Peyer's patch (tissue), 4 donors: ENCODE measurements around the gene PRSS57. TPM values are rescaled to one million over a fixed set of nuclear protein-coding genes. Genes with fewer than 3 reads are reported as not detected.

ENCODE experiments used
- DNase-seq, 3 donors: peaks; one replicate each; pipeline ENCODE4 v3.0.0-alpha.2; 2017 to 2019
- H3K27ac ChIP-seq, 4 donors: fragments of 200-600 bp; sonication (generic); one replicate each; pipeline ENCODE4 v1.5.1; 2016 to 2019
- H3K27me3 ChIP-seq, 2 donors: fragments of 200-600 bp; sonication (generic); one replicate each; pipeline ENCODE4 v1.5.1; 2019
- H3K36me3 ChIP-seq, 3 donors: fragments of 200-600 bp; sonication (generic); one replicate each; pipeline ENCODE4 v1.5.1; 2016 to 2019
- H3K4me1 ChIP-seq, 4 donors: fragments of 200-600 bp; sonication (generic); one replicate each; pipeline ENCODE4 v1.5.1; 2016 to 2019
- H3K4me3 ChIP-seq, 4 donors: fragments of 200-600 bp; sonication (generic); 1 replicate in 3 of 4; 2 replicates in 1 of 4; pipeline ENCODE4 v1.5.1; 2016 to 2019; ENCODE audit warnings: mild to moderate bottlenecking in 1 of 4
- H3K9me3 ChIP-seq, 4 donors: fragments of 200-600 bp; sonication (generic); one replicate each; pipeline ENCODE4 v1.5.1; 2016 to 2019; ENCODE audit warnings: mild to moderate bottlenecking in 1 of 4
- POLR2A ChIP-seq, 2 donors: fragments of 450-650 bp; IDR thresholded peaks; one replicate each; pipeline ENCODE4 v1.5.1; 2017; ENCODE audit warnings: antibody characterized with exemption in 2 of 2, mild to moderate bottlenecking in 2 of 2, moderate library complexity in 2 of 2
- total RNA-seq, 4 donors: library from RNA; depleted of rRNA; stranded (reverse); fragments of >200 nt; gene quantifications; one replicate each; pipeline ENCODE4 v1.1.0, GENCODE V29; 2016
- TF ChIP-seq, protein P1 (sequence below), 6 experiments: fragments of 450-650 bp in 4 of 6; fragments of 200-600 bp in 2 of 6; sonication (generic) in 1 of 6; IDR thresholded peaks; one replicate each; pipeline ENCODE4 v1.5.1; 2017 to 2019; ENCODE audit warnings: antibody characterized with exemption in 6 of 6, mild to moderate bottlenecking in 3 of 6, moderate library complexity in 1 of 6

The PRSS57 gene
- total RNA-seq, 4 donors from 2014 or later: not detected

DNA sequence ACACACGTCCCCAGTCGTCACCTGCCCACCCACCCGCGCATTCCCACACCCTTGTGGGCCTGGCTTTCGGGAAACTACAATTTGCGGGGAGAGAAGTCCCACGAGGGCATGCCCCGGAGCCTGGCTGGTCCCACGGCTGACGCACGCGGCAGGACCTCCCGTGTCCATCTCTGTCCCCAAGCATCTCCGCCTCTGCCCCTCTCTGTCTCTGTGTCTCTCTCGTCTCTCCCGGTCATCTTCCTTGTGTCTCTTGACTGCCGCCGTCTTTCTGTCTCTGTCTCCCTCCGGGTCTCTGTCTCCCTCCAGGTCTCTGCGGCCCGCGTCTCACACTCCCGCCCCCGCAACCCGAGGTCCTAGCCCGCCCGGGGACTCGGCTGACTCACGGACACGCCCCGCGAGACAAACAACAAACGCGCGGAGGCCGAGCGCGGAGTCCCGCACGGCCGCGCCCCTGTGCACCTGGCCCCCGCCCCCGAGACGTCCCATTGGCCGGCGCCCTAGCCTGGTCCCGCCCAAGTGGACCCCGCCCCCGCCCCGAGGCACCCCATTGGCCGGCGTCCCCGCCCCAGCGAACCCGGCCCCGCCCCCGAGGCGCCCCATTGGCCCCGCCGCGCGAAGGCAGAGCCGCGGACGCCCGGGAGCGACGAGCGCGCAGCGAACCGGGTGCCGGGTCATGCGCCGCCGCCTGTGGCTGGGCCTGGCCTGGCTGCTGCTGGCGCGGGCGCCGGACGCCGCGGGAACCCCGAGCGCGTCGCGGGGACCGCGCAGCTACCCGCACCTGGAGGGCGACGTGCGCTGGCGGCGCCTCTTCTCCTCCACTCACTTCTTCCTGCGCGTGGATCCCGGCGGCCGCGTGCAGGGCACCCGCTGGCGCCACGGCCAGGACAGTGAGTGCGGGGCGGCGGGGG is 55.7 kb downstream of the PRSS57 start, which contains the start of gene FGF22:
FGF22 (plus strand) TSS at position 627 of the 908 bp plus-strand sequence; CDS start at position 674, 47 bp downstream.
- peaks cover 0 to 21% (median 5%) of the 10 kb centered on the region in 4 donors for H3K4me1 ChIP-seq
- no peaks in the 10 kb centered on the region for H3K27me3 ChIP-seq
- no peaks in the 10 kb centered on the region for H3K36me3 ChIP-seq
- H3K27ac ChIP-seq: peak within 1 kb of the TSS in 1 of 4 donors; percentile 52
- DNase-seq: peak; percentile 95 to 99 (median 98)
- no peaks in the 10 kb centered on the region for H3K9me3 ChIP-seq
- peak within 1 kb of the TSS; percentile 40 to 64 (median 56) for H3K4me3 ChIP-seq
- TF ChIP-seq, protein P1, sequence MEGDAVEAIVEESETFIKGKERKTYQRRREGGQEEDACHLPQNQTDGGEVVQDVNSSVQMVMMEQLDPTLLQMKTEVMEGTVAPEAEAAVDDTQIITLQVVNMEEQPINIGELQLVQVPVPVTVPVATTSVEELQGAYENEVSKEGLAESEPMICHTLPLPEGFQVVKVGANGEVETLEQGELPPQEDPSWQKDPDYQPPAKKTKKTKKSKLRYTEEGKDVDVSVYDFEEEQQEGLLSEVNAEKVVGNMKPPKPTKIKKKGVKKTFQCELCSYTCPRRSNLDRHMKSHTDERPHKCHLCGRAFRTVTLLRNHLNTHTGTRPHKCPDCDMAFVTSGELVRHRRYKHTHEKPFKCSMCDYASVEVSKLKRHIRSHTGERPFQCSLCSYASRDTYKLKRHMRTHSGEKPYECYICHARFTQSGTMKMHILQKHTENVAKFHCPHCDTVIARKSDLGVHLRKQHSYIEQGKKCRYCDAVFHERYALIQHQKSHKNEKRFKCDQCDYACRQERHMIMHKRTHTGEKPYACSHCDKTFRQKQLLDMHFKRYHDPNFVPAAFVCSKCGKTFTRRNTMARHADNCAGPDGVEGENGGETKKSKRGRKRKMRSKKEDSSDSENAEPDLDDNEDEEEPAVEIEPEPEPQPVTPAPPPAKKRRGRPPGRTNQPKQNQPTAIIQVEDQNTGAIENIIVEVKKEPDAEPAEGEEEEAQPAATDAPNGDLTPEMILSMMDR (IDR thresholded peaks at IDR 0.05): peak in 2 of 6 experiments; percentile 14 to 38
- no peak for TF ChIP-seq POLR2A (IDR thresholded peaks at IDR 0.05)

- TF ChIP-seq POLR2A (IDR thresholded peaks at IDR 0.05): no peak
- TF ChIP-seq, protein P1 (IDR thresholded peaks at IDR 0.05): no peak
- no peaks in the 10 kb centered on the region for H3K9me3 ChIP-seq
- peaks cover 0 to 25% (median 11%) of the 10 kb centered on the region in 4 donors for H3K4me1 ChIP-seq
- no peak for DNase-seq
- H3K36me3 ChIP-seq: no peaks in the 10 kb centered on the region
- H3K27ac ChIP-seq: no peak overlapping the region
- no peaks in the 10 kb centered on the region for H3K27me3 ChIP-seq
- peak overlapping the region; percentile 23 to 64 (median 54) for H3K4me3 ChIP-seq
These were observed 56.4 kb downstream of the PRSS57 start for GRCh38 chr19:638906-639252.

Other genes starting within 250 kb of the PRSS57 start
- gene SHC2, start 234.4 kb downstream of the PRSS57 start, total RNA-seq: 10 to 100 TPM in 3 of 4 donors, 1 to 10 TPM in 1; 9.5 to 33.0 (median 18.3) TPM
- 10 to 100 TPM in 1 of 4 donors, 1 to 10 TPM in 3; 1.4 to 25.6 (median 5.1) TPM for gene MADCAM1, start 199.0 kb downstream of the PRSS57 start, total RNA-seq
- 10 to 100 TPM; 11.6 to 35.7 (median 24.2) TPM for gene TPGS1, start 188.0 kb downstream of the PRSS57 start, total RNA-seq
- 10 to 100 TPM; 65.6 to 91.1 (median 75.2) TPM for gene CDC34, start 163.7 kb downstream of the PRSS57 start, total RNA-seq
- gene GZMM, start 151.4 kb downstream of the PRSS57 start, total RNA-seq: 1 to 10 TPM in 2 of 4 donors, not detected in 2; 2.8 to 4.0 TPM
- 100 to 1,000 TPM; 149 to 501 (median 469) TPM for gene BSG, start 122.9 kb downstream of the PRSS57 start, total RNA-seq
- not detected for gene HCN2, start 105.6 kb downstream of the PRSS57 start, total RNA-seq
- 100 to 1,000 TPM in 1 of 4 donors, 10 to 100 TPM in 3; 33.8 to 119 (median 70.5) TPM for gene POLRMT, start 61.9 kb downstream of the PRSS57 start, total RNA-seq
- gene FGF22, start 55.6 kb downstream of the PRSS57 start, total RNA-seq: not detected
- 100 to 1,000 TPM in 3 of 4 donors, 10 to 100 TPM in 1; 83.3 to 119 (median 115) TPM for gene RNF126, start 32.2 kb downstream of the PRSS57 start, total RNA-seq
- 10 to 100 TPM; 13.8 to 94.9 (median 34.9) TPM for gene FSTL3, start 19.1 kb downstream of the PRSS57 start, total RNA-seq
- gene PALM, start 13.5 kb upstream of the PRSS57 start, total RNA-seq: 10 to 100 TPM in 3 of 4 donors, 1 to 10 TPM in 1; 7.5 to 33.8 (median 21.6) TPM
- gene MISP, start 55.7 kb upstream of the PRSS57 start, total RNA-seq: 100 to 1,000 TPM; 116 to 828 (median 637) TPM
- gene PTBP1, start 102.0 kb upstream of the PRSS57 start, total RNA-seq: 100 to 1,000 TPM; 173 to 436 (median 229) TPM
- not detected for gene PLPPR3, start 126.5 kb upstream of the PRSS57 start, total RNA-seq
- gene AZU1, start 132.4 kb upstream of the PRSS57 start, total RNA-seq: not detected
- gene PRTN3, start 145.5 kb upstream of the PRSS57 start, total RNA-seq: not detected
- gene ELANE, start 156.9 kb upstream of the PRSS57 start, total RNA-seq: not detected
- gene CFD, start 164.2 kb upstream of the PRSS57 start, total RNA-seq: 100 to 1,000 TPM; 140 to 403 (median 303) TPM
- gene MED16, start 197.7 kb upstream of the PRSS57 start, total RNA-seq: 10 to 100 TPM; 60.2 to 83.6 (median 65.3) TPM
- gene RNU6-9, start 198.0 kb upstream of the PRSS57 start, total RNA-seq: not detected
- gene R3HDM4, start 217.8 kb upstream of the PRSS57 start, total RNA-seq: 10 to 100 TPM; 20.8 to 43.5 (median 34.8) TPM
- not detected for gene KISS1R, start 221.9 kb upstream of the PRSS57 start, total RNA-seq
- gene ARID3A, start 230.6 kb upstream of the PRSS57 start, total RNA-seq: 10 to 100 TPM in 1 of 4 donors, 1 to 10 TPM in 3; 2.8 to 11.0 (median 4.9) TPM